Hematopoietic multipotent progenitor cell treated with erythropoietin and hydrocortisone succinate and interleukin-3 and kit ligand, for 15 days (in vitro differentiated cells): ENCODE results near the gene TYMS.

Experiments used
- DNase-seq: peaks from one replicate; pipeline ENCODE4 v3.0.0-alpha.2; 2015; ENCODE audit warnings: low spot score

TYMS gene

GRCh38 chr18:657311-658000 is at the start of gene TYMS:
Gene TYMS, plus strand, starts transcription at chr18:657653. Its CDS starts 90 bp downstream, at chr18:657743.
- DNase-seq = peak; percentile 45

GRCh38 chr18:607930-608329 is 49.5 kb upstream of the TYMS start:
- DNase-seq = no peak

- DNase-seq = no peak
Measured at GRCh38 chr18:610214-610928, 47.1 kb upstream of the TYMS start.

GRCh38 chr18:612156-612555 is 45.3 kb upstream of the TYMS start:
- DNase-seq = no peak

GRCh38 chr18:614193-614592 is 43.3 kb upstream of the TYMS start:
- no peak for DNase-seq

- DNase-seq = no peak
Measured at GRCh38 chr18:615092-615521, 42.3 kb upstream of the TYMS start.

- peak; percentile 67 for DNase-seq
Measured at GRCh38 chr18:615773-616172, 41.7 kb upstream of the TYMS start.

- peak; percentile 68 for DNase-seq
Measured at GRCh38 chr18:616380-616995, 41.0 kb upstream of the TYMS start.

- DNase-seq = peak; percentile 54
Measured at GRCh38 chr18:617970-618504, 39.4 kb upstream of the TYMS start.

- DNase-seq = no peak
Measured at GRCh38 chr18:618618-619017, 38.8 kb upstream of the TYMS start.

GRCh38 chr18:621291-622043 is 36.0 kb upstream of the TYMS start:
- no peak for DNase-seq

GRCh38 chr18:622289-622688 is 35.2 kb upstream of the TYMS start:
- no peak for DNase-seq

GRCh38 chr18:623761-624620 is 33.5 kb upstream of the TYMS start:
- peak; percentile 64 for DNase-seq

- no peak for DNase-seq
Measured at GRCh38 chr18:627231-627630, 30.2 kb upstream of the TYMS start.

- no peak for DNase-seq
Measured at GRCh38 chr18:629269-630150, 27.9 kb upstream of the TYMS start.

- no peak for DNase-seq
Measured at GRCh38 chr18:631560-631959, 25.9 kb upstream of the TYMS start.

- DNase-seq = no peak
Measured at GRCh38 chr18:634551-635045, 22.9 kb upstream of the TYMS start.

GRCh38 chr18:635171-635570 is 22.3 kb upstream of the TYMS start:
- DNase-seq = no peak

GRCh38 chr18:641224-641623 is 16.2 kb upstream of the TYMS start:
- DNase-seq = no peak

GRCh38 chr18:644395-645004 is 13.0 kb upstream of the TYMS start:
- DNase-seq = no peak
